HG03095 (cell line): ENCODE data around the gene BHLHE41.

Experiments used
- ATAC-seq: cut with Tn5 transposase; IDR thresholded peaks from one replicate; pipeline ENCODE4 v1.9.1; 2021; ENCODE audit warnings: moderate library complexity; ENCODE audit not compliant: unreplicated experiment

Gene BHLHE41

DNA sequence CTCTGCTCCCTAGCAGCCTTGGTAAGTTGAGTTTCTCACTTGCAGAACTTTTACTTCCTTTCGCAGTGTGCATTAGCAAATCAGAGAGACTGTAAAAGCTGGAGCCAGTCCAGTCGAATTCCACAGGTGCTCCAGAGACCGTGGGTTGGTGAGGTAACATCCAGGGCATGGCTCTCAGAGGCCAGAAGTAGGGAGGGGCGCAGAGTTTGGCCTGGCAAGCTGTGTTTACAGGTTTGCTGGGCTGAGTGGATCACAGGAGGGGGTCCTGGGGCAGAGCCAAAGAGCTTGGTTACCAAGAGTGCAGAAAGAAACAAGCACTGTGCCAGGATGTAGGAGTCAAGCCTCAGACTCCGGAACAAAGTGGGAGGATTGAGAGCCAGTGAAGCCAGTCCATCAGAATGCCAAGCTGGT is 10.2 kb upstream of the BHLHE41 start:
- ATAC-seq = no peak

DNA sequence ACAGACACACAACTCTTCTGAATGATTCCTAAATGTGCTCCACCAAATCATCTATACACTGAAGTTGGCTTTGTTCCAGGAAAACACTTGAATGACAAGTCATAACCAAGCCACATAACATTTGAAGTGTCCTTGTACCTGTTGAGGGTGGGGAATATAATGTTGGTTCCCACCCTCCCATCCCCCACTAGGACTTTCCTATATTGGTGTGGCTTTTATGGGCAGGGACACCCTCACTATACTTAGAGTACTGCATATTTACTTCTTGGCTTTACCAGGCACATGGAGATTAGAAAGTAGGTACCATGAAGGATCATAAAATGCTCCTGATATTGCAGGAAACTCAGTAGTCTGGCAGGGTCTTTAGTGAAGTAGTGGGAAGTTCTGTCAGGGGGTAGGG is 9.7 kb upstream of the BHLHE41 start:
- ATAC-seq = no peak

DNA sequence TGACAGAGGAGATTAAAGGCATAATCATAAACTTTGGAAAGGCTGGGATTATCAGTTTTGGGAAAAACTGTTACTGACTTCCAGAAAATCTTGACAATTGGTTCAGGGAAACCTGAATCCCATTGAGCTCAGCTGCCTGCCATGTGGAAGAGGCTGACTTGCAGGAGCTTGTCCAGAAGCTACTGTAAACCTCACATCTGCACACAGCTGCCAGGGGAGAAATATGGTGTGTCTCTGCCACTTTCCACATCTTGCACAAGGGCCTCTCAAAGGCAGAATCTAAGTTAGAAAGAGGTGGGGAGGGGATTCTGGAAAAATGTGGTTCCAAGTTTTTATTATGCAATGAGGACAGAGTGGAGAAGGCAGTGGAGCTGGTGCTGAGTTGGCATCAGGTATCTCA is 8.7 kb upstream of the BHLHE41 start:
- no peak for ATAC-seq

DNA sequence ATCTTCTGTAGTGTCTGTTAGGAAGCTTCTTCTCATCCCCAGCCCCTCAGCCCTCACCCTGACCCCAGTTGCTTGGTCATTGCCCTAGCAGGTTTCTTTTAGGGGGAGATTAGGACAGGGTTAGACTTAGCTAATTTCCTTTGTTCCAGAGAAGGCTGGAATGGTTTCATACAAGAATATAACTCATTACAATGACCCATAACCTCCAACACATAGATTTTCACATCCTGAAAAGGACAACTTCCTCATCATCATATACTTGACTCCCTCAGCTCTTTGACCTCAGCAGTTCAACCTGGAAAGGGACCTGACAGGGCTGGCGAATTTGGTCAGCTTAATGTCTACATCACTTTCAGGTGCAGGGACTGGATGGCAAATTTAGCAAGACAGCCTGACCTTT is 8.0 kb upstream of the BHLHE41 start:
- ATAC-seq = no peak

DNA sequence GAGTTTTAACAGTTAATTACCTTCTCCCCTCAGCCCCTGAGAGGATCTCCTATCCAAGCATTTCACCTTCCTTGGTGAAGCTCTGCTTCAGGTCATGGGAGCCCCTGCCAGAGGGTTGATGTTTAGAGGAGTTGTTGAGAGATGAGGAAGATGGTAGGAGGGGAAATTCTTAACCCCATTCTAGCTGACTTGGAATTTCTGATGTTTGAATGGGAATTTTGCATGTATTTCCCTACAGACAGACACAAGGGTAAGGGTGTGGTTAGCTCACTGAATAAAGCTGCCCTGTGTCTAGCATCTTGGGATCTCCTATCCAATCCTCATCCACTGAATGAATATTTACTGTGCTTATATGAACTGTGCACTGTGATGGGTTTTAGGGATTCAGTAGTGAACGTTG is 7.1 kb upstream of the BHLHE41 start:
- ATAC-seq = no peak

DNA sequence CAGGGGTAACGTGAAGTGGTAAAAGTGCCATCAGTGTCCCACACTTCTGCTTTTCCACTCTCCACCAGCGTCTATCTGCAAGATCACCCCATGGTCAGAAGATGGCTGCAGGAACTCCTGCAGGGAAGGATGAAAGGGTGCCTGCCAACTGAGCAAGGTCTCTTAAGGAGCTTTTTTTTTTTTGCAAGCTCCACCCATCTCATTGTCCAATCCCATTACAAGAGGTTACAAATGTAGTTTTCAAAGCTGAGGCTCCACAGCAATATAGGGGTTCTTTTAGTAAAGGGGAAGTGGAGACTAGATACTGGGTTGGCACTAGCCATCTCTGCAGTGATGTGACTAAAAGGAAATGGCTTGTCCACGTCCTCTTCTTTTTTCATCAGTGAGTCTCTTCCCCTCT is 5.9 kb upstream of the BHLHE41 start:
- no peak for ATAC-seq

DNA sequence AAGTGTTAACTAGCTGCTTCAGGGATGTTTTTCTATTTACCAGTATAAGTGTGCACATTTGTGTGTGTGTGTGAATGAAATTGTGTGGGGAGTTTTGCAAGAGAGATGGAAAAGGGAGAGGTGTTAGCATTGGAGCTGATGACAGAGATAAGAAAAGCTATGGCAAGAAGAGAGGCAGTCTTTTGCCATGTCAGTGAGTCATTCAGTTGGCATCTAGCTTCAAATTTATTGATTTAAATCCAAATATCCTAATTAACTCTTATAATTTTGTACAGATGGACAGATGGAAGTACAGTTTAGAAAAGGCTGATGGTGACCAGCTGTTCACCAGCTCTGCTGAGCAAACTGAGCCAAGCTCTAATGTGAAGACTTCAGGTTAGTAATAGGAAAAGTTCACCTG is 3.3 kb upstream of the BHLHE41 start:
- ATAC-seq = no peak

DNA sequence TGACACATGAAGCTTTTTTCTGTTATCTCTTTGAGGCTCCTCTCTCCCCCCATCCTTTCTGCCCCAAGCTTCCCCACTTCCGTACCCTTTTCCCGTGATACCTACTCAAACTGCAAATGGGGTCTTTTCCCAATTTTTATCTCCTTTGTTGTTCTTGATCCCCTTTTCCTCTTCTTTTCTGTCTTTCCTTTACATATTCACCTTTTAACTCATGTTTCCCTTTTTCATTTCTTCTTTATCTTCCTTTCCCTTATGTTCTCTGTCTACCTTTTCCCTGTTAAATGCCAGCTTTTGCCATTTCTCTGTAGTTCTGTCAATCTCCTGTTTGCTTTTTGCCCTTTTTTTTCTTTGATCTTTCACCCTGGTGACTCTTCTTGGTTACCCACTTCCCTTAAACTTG is 2.6 kb upstream of the BHLHE41 start:
- ATAC-seq = no peak

DNA sequence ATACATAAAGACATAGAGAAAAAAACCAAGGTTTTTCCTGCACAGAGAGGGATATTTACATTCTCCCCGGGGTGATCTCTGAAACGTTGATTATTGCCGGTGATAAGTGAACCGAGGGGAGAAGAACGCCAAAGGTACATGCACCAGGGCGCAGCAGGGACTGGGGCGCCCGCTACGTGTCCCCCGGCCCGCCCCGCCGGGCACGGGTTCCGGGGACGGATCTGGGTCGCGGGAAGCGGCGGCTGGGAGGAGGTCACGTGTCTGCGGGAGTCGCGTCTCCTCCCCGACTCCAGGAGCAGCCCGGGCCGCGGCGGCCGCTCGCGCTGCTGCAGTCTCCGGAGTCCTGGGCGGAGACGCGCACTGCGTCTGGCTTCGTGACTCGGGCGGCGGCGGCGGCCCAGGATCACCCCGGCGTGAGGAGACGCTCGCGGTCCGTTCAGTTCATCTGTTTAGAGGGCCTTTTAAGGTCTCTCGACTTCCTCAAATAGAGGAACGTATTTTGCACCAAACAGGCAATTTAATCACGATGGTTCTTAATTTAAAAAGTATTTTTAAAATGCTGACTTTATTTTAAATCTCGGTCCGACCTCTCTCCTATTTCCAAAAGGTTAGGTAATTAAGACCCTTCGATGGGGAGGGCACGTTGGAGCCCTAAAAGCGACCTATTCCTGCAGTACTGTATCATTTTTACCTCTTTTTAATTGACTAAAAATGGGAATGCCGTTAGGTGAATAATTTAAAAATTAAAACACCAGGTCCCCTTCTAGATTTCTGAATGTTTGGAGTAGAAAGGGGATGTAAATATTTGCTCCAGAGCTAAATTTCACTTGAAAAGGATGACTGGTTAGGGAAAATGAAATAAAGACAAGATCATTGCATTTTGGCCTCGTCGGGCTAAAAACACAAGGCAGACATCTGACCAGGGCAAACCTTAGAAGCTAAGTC is 1.8 kb upstream of the BHLHE41 start:
- peak; percentile 47 for ATAC-seq

DNA sequence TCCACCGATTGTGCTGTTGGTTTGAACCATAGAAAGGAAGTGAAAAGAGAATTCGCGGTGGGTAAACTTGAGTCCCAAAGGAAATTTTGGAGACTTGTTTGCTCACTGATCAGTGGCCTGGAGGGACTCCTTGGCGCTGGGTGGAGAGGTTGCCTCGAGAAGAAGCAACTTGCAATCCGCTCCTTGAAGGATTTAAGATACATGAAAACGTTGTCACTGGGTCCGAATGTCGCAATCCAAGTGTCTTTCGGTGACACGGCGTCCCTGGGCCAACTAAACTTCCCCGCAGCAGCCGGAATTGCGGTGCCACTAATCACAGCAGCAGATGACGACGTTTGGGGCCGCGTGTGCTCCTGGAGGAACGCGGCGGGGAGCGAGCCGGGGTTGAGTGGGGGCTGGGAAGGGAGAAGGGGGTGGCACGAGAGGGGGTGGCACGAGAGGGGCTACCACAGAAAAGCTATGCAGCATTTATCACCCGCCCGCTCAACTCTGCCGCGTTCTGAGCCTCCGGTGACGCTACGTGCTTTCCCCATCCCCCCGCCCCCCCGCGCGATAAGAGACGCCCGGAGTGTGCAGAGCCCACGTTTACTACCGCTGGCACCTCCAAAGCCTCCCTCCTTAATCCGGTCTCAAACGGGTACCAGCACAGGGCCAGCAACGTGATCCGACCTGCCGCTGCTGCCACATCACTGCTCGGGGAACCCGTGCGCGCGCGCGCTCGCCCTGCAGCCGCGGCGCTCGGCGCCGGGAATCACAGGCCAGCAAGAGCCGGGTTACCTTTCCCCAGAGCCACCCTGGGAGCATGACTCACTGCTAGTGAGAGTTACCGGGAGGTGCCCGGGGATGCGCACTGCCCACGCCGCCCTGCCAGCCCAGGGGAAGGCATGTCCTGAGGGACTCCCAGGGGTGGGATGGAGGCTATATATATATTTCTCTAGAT is 833 bp upstream of the BHLHE41 start:
- peak; percentile 27 for ATAC-seq

DNA sequence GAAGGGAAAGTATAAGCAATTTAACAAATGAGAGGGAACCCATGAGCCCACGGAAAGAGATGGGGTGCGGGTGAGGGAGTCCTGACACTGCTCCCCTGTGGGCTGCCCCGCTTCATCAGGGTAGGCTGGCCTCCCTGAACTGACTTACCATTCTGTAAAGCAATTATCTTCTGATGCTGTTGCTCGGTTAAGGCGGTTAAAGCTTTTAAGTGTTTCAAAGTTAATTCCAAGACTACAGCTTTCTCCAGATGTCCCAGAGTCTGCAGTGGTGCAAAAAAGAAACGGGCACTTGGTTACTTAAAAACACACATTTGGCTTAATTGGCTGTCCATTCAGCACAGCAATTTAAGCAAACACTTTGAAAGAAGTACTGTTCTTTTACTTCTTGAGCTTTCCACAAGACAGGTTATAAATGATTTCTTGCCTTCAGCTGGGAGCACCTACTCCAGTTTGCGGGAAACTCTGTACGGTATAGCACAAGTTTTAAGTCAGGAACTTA is 1.3 kb downstream of the BHLHE41 start:
- no peak for ATAC-seq

DNA sequence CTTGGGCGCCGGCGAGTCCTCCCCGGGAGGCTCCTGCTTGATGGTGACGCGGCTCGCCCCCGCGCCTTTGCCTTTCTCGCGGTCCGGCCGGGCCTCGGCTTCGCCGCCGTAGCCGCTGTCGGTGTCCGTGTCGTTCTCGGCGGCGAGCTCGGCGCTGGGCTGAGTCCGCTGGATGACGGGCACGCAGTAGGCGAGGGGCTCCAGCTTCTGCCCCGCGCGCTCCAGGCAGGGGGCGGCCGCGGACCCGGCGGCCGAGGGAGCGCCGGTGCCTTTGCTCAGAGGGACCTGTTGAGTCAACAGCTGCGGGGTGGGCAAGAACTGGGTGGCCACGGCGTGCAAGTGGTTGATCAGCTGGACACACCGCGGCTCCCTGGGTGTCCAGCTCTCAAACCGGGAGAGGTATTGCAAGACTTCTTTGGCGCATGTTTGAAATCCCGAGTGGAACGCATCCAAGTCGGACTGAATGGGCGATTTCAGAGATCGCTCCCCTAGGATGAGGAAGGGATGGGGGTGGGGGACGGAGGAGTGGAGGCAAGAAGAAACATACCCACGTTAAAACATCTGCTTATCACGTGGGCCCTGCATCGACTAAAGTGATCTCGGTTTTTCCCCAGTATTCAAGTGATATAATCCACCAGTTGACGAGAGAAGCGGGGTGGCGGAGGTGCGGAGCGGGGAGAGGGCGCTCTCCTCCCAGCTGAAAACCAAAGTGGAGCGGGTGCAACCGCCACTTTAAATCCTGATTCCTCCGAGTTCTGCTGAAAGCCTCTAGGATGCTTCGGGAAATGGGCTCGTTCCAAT is 2.0 kb downstream of the BHLHE41 start:
- peak; percentile 4 for ATAC-seq

DNA sequence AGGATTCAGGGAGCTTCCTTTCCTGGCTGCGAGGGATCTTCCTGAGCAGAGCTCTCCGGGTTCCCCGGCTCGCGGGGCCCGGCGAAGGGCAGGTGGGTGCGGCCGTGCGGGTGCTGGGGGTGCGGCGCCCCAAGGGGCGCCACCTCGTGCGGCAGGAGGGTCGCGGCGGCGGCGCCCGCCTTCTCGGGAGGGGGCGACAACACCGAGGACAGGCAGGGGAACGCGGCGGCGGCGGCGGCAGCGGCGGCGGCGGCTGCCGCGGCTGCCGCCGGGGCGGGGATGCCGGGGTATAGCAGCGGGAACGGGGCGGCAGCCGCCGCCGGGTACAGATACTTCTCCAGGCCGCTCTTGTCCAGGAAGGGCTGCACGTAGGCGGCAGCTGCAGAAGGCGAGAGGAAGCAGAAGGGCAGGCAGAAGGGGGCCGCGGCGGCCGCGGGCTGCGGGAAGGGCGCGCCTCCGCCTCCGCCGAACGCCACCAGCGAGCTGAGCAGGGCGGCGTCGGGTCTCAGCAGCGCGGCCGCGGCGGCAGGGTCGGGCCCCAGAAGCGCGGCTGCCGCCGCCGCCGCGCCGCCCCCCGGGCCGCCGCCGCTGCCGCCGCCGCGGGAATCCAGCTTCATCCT is 2.7 kb downstream of the BHLHE41 start:
- peak; percentile 21 for ATAC-seq

DNA sequence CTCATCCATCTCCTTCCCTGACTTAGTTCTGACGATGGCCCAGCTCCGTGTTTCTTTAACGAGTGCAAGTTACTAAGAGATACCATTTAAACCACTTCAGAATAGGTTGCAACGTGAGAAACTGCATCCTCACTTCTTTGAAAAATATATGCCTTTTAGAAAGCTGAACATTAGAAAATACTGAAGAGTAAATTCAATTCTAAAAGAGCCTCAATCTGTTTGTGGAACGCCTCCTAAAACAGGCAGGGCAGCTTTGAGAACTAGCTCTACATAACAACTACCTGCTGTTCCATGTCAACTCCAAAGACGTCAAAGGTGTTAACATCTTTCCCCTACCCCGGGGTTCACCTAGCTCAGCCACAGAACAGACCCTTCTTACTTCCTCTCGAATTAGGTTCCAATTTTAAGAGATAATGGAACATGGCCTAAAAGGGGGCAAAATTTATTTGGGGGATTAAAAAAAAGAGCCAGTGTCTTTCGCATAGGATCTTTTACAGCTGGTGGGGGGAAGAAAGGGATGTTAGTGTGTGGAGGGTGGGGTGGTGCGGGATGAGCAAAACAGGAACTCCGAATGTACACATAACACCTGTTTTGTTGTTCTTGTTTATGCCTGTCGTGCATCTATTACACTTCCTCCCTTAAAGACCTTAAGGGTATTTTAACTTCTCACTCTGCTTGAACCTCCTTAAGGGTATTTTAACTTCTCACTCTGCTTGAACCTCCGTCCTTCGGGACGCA is 3.3 kb downstream of the BHLHE41 start:
- ATAC-seq = no peak

DNA sequence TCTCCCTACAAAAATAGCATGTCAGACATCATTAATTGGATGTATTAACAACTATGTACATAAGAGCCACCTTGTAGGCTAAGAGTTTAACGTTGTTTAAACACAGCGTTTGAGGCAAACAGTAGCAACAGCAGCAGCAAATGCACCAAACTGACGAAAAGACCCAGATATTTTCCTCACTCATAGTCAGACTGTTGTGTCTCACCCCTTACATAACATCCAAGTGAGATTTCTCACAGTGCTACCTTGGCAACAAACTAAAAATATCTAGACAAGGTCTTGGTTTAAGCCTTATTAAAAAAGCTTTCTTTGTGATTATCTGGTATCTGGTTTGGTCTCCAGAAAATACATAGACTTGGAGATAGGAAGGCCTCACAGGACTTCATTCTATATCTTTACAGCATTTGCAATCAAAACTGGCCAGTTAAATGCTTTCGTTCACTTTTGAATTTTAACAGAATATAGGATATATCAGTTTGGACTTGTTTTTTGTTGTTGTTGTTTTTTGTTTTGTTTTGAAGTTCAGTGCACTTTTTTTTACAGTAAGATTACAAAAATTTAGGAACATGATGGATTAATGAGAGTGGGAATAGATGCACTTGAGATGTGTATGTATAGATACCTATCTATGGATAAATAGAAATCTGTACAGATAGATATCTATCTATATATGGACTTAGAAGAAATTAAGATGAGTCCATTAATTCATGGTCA is 4.1 kb downstream of the BHLHE41 start:
- no peak for ATAC-seq

DNA sequence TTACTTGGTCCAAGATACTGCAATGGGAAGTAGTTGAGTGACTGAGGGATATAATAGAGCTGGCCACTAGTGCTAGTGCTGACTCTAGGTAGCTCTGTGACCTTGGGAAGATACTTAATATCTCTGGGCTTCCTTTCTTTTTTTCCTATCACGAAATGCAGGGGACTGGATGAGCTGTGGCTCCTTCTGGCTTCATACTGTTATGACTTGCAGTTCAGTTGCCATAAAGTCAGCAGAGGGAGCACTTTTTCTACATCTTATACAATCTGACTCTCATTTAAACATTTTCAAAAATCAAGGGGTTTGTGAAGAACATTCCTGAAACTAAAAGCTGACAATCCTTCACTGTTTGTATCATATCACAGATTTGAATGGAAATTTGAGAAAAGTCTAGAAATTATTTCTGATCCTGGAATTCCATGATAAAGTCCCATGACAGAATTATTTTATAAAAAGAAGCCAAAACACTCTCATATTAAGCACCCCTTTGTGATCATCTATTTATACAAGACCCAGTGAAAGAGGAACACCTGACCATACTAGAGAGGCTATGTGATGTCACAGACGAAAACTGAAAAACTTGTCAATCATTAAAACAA is 5.3 kb downstream of the BHLHE41 start:
- ATAC-seq = no peak

DNA sequence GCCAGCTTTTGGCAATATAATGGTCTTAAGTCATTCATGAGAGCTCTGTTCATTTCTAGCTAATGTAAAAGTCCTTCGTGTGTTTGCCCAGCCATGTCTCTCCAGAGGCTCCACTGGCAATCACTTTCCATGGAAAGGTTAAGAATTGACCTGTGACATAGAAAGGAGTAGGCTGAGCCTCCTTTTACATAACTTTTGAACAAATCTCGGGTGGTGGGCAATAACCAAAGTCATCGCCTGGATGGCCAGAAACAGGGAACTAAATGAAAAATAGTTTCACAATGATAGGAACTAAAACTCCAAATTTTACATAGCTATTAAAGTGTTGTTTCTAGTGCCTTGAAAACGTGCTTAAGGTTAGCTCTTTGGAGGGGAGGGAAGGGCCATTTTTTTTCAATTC is 6.5 kb downstream of the BHLHE41 start:
- no peak for ATAC-seq

DNA sequence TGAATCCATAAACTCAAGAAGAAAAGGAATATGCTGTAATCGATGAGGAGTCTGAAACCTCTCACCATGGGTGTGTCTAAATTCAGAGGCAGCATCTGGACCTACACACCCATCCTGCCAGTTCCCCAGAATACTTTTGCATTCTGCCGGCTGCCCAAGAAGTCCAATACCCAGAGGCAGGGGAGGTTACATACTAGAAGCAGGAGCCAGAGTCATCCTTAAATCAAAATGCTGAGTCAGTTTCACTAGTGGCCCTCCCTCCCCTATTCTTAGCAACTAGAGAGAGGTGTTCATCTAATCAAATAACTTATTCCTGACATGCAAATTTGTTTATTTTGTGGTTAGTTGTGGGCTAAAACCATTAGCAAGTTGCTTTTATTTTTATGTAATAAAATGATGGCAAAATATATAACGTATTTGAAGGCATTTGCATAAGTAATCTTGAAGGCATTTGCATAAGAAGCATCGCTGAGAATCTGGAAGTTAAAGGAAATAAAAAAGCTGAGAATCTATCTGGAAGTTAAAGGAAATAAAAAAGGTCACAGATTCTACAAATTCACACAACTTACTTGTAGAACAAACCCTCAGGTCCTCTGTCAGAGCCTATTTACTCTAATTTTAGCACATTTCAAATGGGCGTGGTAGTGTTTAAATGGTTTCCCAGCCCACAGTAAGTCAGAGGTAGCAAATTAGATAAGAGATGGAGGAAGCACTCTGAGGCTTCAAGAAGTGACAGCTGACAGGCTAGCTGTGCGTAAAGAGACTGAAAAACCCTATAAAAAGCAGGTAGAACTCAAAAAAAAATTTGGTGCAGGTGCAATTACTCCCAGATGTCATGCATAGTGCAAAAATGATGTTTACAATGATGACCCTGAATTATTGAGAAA is 7.8 kb downstream of the BHLHE41 start:
- ATAC-seq = no peak
